RWPE2 (cell line): Measurements from ENCODE around the gene SLCO4A1.

Experiments
- ATAC-seq: fragments of 200-7000 bp; cut with Tn5 transposase; 3 replicates; pipeline ENCODE4 v1.9.1; 2021; ENCODE audit warnings: low read depth
- DNase-seq: peaks from one replicate; pipeline ENCODE4 v3.0.0-alpha.2; 2020; ENCODE audit warnings: low spot score
- H3K27ac ChIP-seq: fragments of 450-650 bp; 2 replicates; pipeline ENCODE4 v1.5.1; 2017; ENCODE audit warnings: mild to moderate bottlenecking; ENCODE audit not compliant: poor library complexity, severe bottlenecking
- H3K27me3 ChIP-seq: fragments of 250-450 bp; sonication (Bioruptor Pico); 2 replicates; pipeline ENCODE4 v1.5.1; 2021; ENCODE audit warnings: mild to moderate bottlenecking, moderate library complexity; ENCODE audit not compliant: insufficient read depth, poor library complexity, severe bottlenecking
- H3K36me3 ChIP-seq: fragments of 250-450 bp; sonication (Bioruptor Pico); 2 replicates; pipeline ENCODE4 v1.5.1; 2020; ENCODE audit warnings: low read depth, mild to moderate bottlenecking, moderate library complexity
- H3K4me1 ChIP-seq: fragments of 250-450 bp; sonication (Bioruptor Pico); 2 replicates; pipeline ENCODE4 v1.5.1; 2021; ENCODE audit warnings: mild to moderate bottlenecking, moderate library complexity; ENCODE audit not compliant: insufficient read depth, poor library complexity, severe bottlenecking
- H3K4me3 ChIP-seq: fragments of 250-450 bp; sonication (Bioruptor Pico); 2 replicates; pipeline ENCODE4 v1.5.1; 2021; ENCODE audit warnings: mild to moderate bottlenecking, moderate library complexity; ENCODE audit not compliant: severe bottlenecking
- H3K9me3 ChIP-seq: fragments of 250-450 bp; sonication (Bioruptor Pico); 2 replicates; pipeline ENCODE4 v1.5.1; 2021; ENCODE audit warnings: mild to moderate bottlenecking, moderate library complexity; ENCODE audit not compliant: severe bottlenecking
- TF ChIP-seq, protein P1 (sequence below): fragments of 450-650 bp; IDR thresholded peaks from one replicate; pipeline ENCODE4 v1.5.1; 2017; ENCODE audit warnings: mild to moderate bottlenecking, moderate library complexity; ENCODE audit not compliant: poor library complexity, severe bottlenecking

SLCO4A1 gene

DNA sequence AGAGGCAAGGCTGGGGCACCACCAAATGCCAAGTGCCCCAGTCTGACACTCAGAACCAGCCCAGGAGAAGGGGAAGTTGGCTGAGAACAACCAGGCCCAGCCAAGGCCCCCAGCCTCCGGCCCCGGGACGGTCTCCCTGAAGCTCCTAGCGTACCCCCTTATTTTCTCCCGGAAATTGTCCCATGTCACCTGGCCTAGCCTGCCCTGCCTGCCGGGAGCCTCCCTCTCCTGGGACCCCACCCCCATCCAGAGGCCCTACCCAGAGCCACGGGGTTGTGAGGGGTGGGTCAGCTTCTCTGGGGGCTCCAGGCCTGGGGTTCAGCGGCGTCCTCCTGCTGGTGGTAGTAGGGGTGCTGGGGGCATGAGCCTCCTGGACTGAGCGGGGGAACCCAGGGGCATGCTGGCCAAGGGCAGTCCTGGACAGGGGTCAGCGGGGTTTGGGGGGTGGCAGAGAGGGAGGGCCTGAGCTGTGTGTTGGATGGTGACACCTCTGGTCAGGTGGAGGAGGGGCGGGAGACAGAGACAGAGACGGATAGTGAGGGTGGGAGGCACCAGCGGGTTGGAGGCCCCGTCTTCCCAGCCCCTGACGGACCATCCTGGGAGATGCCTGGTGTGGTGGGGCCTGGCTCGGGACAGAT lies 7.9 kb upstream of the SLCO4A1 start:
- Histone ChIP-seq H3K27me3 (peaks cover 2% of the 10 kb centered on the region), H3K36me3 (no peaks in the 10 kb centered on the region), H3K9me3 (no peaks in the 10 kb centered on the region), H3K4me3 (no peak overlapping the region), H3K27ac (no peak overlapping the region), H3K4me1 (no peaks in the 10 kb centered on the region)
- no peak for ATAC-seq
- TF ChIP-seq, protein P1, sequence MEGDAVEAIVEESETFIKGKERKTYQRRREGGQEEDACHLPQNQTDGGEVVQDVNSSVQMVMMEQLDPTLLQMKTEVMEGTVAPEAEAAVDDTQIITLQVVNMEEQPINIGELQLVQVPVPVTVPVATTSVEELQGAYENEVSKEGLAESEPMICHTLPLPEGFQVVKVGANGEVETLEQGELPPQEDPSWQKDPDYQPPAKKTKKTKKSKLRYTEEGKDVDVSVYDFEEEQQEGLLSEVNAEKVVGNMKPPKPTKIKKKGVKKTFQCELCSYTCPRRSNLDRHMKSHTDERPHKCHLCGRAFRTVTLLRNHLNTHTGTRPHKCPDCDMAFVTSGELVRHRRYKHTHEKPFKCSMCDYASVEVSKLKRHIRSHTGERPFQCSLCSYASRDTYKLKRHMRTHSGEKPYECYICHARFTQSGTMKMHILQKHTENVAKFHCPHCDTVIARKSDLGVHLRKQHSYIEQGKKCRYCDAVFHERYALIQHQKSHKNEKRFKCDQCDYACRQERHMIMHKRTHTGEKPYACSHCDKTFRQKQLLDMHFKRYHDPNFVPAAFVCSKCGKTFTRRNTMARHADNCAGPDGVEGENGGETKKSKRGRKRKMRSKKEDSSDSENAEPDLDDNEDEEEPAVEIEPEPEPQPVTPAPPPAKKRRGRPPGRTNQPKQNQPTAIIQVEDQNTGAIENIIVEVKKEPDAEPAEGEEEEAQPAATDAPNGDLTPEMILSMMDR, result no peak
- DNase-seq, result no peak

DNA sequence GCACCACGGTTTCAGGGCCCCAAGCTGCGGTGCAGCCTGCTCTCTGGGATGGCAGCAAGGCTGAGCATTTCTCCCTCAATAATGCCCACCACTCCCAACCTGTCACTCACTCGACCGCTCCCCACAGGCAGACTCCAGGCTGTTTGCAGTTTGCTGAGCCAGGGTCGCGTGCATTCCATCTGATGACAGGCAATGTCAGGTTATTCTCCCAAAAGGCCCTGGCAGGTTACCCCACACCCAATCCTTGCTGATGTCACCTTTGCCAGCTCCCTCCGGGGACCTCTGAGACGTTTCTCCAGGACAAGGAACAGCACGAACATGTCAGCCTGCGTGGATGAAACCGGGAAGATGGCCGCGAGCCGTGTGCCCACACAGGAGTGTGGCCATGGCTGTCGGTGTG lies 7.1 kb upstream of the SLCO4A1 start:
- no peaks in the 10 kb centered on the region for H3K36me3 ChIP-seq
- H3K4me1 ChIP-seq, result no peaks in the 10 kb centered on the region
- TF ChIP-seq, protein P1, result no peak
- no peak overlapping the region for H3K4me3 ChIP-seq
- no peaks in the 10 kb centered on the region for H3K9me3 ChIP-seq
- ATAC-seq, result no peak
- peaks cover 5% of the 10 kb centered on the region for H3K27me3 ChIP-seq
- no peak overlapping the region for H3K27ac ChIP-seq
- no peak for DNase-seq

DNA sequence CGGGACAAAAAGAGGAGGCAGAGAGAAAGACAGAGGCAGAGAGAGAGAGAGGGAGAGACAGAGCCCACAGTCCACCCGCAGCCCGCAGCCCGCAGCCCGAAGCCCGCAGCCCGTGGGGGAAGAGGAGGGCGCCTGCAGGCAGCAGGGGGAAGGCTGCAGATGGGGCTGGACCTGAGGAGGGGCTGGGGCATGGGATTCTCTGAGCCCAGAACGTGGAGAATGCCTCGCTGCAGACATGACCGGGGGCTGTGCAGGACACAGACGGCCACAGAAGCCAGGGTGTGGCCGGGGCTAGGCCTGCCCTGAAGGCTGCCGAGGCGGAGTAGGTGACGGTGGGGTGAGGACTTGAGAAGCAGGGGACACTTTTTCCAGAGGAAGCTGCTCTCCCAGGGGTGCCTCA lies 6.5 kb upstream of the SLCO4A1 start:
- TF ChIP-seq, protein P1, result no peak
- Histone ChIP-seq H3K4me1 (no peaks in the 10 kb centered on the region), H3K27me3 (peaks cover 5% of the 10 kb centered on the region), H3K4me3 (no peak overlapping the region), H3K36me3 (no peaks in the 10 kb centered on the region), H3K27ac (no peak overlapping the region), H3K9me3 (no peaks in the 10 kb centered on the region)
- DNase-seq (no peak), ATAC-seq (no peak)

DNA sequence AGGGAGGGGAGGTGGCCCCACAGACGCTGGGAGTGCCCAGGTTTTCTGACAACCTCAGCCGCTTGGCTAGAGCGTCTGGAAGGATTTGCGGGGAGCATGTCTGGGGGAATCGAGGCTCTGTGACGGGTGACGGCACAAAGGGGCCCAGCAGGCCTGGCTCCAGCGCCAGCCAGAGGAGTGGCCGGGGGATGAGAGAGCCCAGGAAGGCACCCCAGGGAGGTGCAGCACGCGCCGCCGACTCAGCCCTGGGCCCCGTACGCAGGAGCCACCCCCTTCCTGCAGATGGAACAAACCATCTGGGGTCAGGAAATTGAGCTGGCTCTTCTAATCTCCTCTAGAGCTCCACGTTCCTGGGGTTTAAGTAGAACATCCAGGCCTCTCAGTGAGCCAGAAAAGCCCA lies 5.9 kb upstream of the SLCO4A1 start:
- Histone ChIP-seq H3K9me3 (no peaks in the 10 kb centered on the region), H3K36me3 (no peaks in the 10 kb centered on the region), H3K27ac (no peak overlapping the region), H3K27me3 (peaks cover 5% of the 10 kb centered on the region), H3K4me1 (no peaks in the 10 kb centered on the region), H3K4me3 (no peak overlapping the region)
- TF ChIP-seq, protein P1, result no peak
- ATAC-seq, result no peak
- DNase-seq, result no peak

DNA sequence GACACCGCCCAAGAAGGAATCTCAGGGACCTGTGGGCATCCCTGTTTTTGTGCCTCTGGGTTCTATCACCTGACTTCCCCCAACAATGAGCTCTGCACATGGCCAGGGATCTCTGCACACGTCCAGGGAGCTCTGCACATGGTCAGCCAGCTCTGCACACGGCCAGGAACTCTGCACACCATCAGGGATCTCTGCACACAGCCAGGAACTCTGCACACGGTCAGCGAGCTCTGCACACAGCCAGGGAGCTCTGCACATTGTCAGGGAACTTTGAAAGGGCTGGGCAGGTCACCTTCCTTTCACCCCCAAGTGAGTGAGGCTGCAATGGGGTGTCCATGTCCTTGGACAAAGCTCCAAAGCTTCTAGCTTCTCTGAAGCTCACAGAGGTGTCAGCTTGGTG lies 5.2 kb upstream of the SLCO4A1 start:
- H3K36me3 ChIP-seq, result no peaks in the 10 kb centered on the region
- TF ChIP-seq, protein P1, result no peak
- H3K4me3 ChIP-seq, result no peak overlapping the region
- H3K27ac ChIP-seq, result no peak overlapping the region
- H3K9me3 ChIP-seq, result no peaks in the 10 kb centered on the region
- peaks cover 5% of the 10 kb centered on the region for H3K27me3 ChIP-seq
- DNase-seq (no peak), ATAC-seq (no peak)
- H3K4me1 ChIP-seq, result no peaks in the 10 kb centered on the region
